A673 (cell line): ENCODE results near the gene PHACTR2. TPM values are rescaled to one million over a fixed set of nuclear protein-coding genes. Genes with fewer than 3 reads are reported as not detected.

Source experiments
- BruUV-seq: library from RNA; stranded (reverse); fragments of 400-500 nt; replicated peaks from 2 replicates; lab custom pipeline; 2021; lab: Mats Ljungman, UMichigan
- CTCF ChIA-PET: fragments of 300-600 bp; sonication (Branson Sonifier 250); formaldehyde crosslinking; loops from one replicate; lab custom pipeline; 2022; ENCODE audit warnings: antibody characterized with exemption; lab: Charles Lee
- POLR2A ChIA-PET: fragments of 300-600 bp; sonication (Branson Sonifier 250); formaldehyde crosslinking; loops from one replicate; lab custom pipeline; 2022; ENCODE audit warnings: antibody characterized with exemption; ENCODE audit not compliant: low non-redundant PET; lab: Charles Lee
- DNase-seq: peaks from one replicate; pipeline ENCODE4 v3.0.0-alpha.2; 2015; ENCODE audit warnings: low spot score
- H3K27ac ChIP-seq: fragments of 200-600 bp; sonication (generic); 2 replicates; pipeline ENCODE4 v1.5.1; 2016; ENCODE audit warnings: mixed run types, low read depth, mild to moderate bottlenecking, mixed read lengths, antibody characterized with exemption, low read length; ENCODE audit not compliant: poor library complexity, severe bottlenecking
- H3K27me3 ChIP-seq: fragments of 200-600 bp; sonication (generic); replicated peaks from 2 replicates; pipeline ENCODE4 v1.6.1; 2017; ENCODE audit warnings: mixed run types, low read depth, mild to moderate bottlenecking, mixed read lengths, antibody characterized with exemption, low read length; ENCODE audit not compliant: insufficient read depth, poor library complexity
- H3K36me3 ChIP-seq: fragments of 200-600 bp; sonication (generic); 2 replicates; pipeline ENCODE4 v1.6.1; 2016; ENCODE audit warnings: mixed run types, mild to moderate bottlenecking, mixed read lengths, antibody characterized with exemption, low read length; ENCODE audit not compliant: insufficient read depth, poor library complexity, severe bottlenecking
- H3K4me1 ChIP-seq: fragments of 200-600 bp; sonication (generic); 2 replicates; pipeline ENCODE4 v1.6.1; 2017; ENCODE audit warnings: mixed run types, mild to moderate bottlenecking, mixed read lengths, antibody characterized with exemption, low read length; ENCODE audit not compliant: insufficient read depth, poor library complexity, severe bottlenecking
- H3K4me3 ChIP-seq: fragments of 200-600 bp; sonication (generic); 2 replicates; pipeline ENCODE4 v1.5.1; 2016; ENCODE audit warnings: low read depth, mixed run types, mild to moderate bottlenecking, mixed read lengths, low read length; ENCODE audit not compliant: poor library complexity, severe bottlenecking
- H3K9me3 ChIP-seq: fragments of 200-600 bp; sonication (generic); 2 replicates; pipeline ENCODE4 v1.6.1; 2016; ENCODE audit warnings: mixed run types, low read depth, mild to moderate bottlenecking, mixed read lengths, antibody characterized with exemption, low read length; ENCODE audit not compliant: poor library complexity, severe bottlenecking
- CTCF ChIP-seq: fragments of 300-800, 200-600 bp; sonication (generic); conservative IDR thresholded peaks from 2 replicates; pipeline ENCODE4 v1.5.1; 2017; ENCODE audit warnings: low read depth, mild to moderate bottlenecking, antibody characterized with exemption, low read length, moderate library complexity, mixed read lengths
- EZH2 ChIP-seq: fragments of 200-600 bp; sonication (generic); IDR thresholded peaks from 2 replicates; pipeline ENCODE4 v1.6.1; 2017; ENCODE audit warnings: borderline replicate concordance, low read depth, mild to moderate bottlenecking, mixed read lengths, antibody characterized with exemption, low read length; ENCODE audit not compliant: poor library complexity, severe bottlenecking
- intact Hi-C: fragments of 100-400 bp; cut with micrococcal nuclease; formaldehyde crosslinking; loops from one replicate; pipeline ENCODE4 v1.10.0; 2022; ENCODE audit not compliant: unreplicated experiment
- total RNA-seq: library from RNA; stranded (reverse); gene quantifications from 2 replicates; pipeline ENCODE4 v1.2.3, GENCODE V29; 2021

The PHACTR2 gene
- total RNA-seq, 1 experiment from 2014 or later, result 2.4 TPM

DNA sequence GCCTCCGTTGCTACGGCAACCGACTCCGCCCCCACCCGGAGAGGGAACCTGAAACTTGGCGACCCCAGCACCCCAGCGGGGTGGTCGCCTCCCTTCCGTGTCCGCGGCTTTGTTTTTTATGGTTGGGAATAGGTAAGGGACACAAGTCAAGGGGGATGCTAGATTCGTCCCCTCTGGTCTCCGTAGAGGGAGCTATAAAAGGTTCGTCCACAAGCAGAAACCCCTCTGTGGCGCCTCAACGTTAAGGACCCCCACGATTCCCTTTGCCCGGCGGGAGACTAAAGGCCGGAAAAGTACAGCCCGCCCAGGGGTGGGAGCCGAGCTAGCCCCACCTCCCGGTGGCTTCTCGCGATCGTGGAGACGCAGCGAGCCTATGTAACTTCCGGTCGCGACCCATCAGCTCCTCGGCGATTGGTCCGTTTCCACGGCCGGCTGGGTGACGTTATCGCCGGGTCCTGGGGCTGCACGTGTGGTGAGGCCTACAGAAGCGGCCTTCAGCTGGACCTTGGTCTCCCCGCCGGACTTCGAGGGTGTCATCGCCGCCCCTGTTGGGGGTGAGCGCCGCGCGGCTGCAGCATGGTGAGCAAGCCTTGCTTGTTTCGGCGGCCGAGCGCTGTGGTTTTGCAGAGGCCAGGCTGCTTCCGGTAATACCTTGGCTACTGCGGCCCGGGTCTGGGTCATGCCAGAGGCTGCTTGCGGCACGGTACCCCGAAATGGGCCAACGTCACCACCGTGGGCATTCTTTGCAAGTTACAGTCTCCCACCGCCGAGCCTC lies 165.3 kb downstream of the PHACTR2 start, which contains the start of gene LTV1:
LTV1 (plus strand) TSS at position 437 of the 775 bp plus-strand sequence; CDS start at position 577, 140 bp downstream.
- H3K9me3 ChIP-seq, result no peaks in the 10 kb centered on the region
- intact Hi-C loops, result loop anchor here (10.0 kb wide), 1 partner anchor 168 kb away; the partner anchor contains the start of gene PHACTR2
- ChIA-PET CTCF (interaction anchor here (0.6 kb wide), 1 partner anchor 268 kb away, joined by 3 read pairs; no protein-coding TSS in a partner anchor), POLR2A (no interaction called here)
- peak within 1 kb of the TSS; percentile 68 for H3K4me3 ChIP-seq
- peak; percentile 97 for DNase-seq
- H3K36me3 ChIP-seq, result peaks cover 37% of the 10 kb centered on the region
- no peaks in the 10 kb centered on the region for H3K27me3 ChIP-seq
- H3K4me1 ChIP-seq, result peaks cover 4% of the 10 kb centered on the region
- TF ChIP-seq CTCF, result no peak
- H3K27ac ChIP-seq, result peak within 1 kb of the TSS; percentile 86
- BruUV-seq, result no TSS peak

DNA sequence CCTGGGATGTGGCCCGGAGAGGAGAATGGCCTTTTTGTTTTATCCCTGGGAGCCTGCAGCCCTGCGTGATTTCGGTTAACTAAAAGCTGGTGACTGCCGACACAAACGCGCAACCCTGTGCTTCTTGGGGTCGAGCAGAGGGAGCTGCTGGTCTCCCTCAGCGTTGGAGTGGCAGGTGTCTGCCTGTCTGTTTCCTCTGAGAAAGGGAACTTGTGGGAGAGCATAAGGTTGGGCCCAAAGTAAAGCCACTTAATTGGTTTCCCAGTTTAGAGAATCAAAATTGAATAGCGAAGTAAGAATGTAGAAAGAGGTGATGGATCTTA lies 165.9 kb downstream of the PHACTR2 start:
- no peak for DNase-seq
- peaks cover 42% of the 10 kb centered on the region for H3K36me3 ChIP-seq
- intact Hi-C loops, result loop anchor here (10.0 kb wide), 1 partner anchor 169 kb away; the partner anchor contains the start of gene PHACTR2
- H3K4me3 ChIP-seq, result peak overlapping the region; percentile 68
- peak overlapping the region; percentile 86 for H3K27ac ChIP-seq
- no peaks in the 10 kb centered on the region for H3K9me3 ChIP-seq
- TF ChIP-seq EZH2 (no peak), CTCF (no peak)
- POLR2A ChIA-PET, result no interaction called here
- CTCF ChIA-PET, result no interaction called here
- no TSS peak for BruUV-seq
- peaks cover 4% of the 10 kb centered on the region for H3K4me1 ChIP-seq
- H3K27me3 ChIP-seq, result no peaks in the 10 kb centered on the region

GRCh38 chr6:143844006-143844405 lies 166.2 kb downstream of the PHACTR2 start:
- DNase-seq, result peak; percentile 1
- CTCF ChIA-PET, result no interaction called here

More at GRCh38 chr6:143844006-143844405, 166.2 kb downstream of the PHACTR2 start:
- H3K4me1 ChIP-seq, result peaks cover 4% of the 10 kb centered on the region
- no TSS peak for BruUV-seq
- H3K27ac ChIP-seq, result peak overlapping the region; percentile 86
- no peaks in the 10 kb centered on the region for H3K27me3 ChIP-seq
- H3K4me3 ChIP-seq, result peak overlapping the region; percentile 68
- TF ChIP-seq CTCF, result no peak
- no peak for TF ChIP-seq EZH2
- POLR2A ChIA-PET, result no interaction called here
- intact Hi-C loops, result loop anchor here (10.0 kb wide), 1 partner anchor 169 kb away; the partner anchor contains the start of gene PHACTR2
- H3K36me3 ChIP-seq, result peaks cover 46% of the 10 kb centered on the region
- H3K9me3 ChIP-seq, result no peaks in the 10 kb centered on the region
